Loucy (cell line): ENCODE measurements around the gene PRR5L.
A peak's percentile ranks its signal among the peaks of the same experiment; 100 is the strongest.

Experiments
- H2AFZ ChIP-seq: fragments of 200-600 bp; sonication (generic); 2 replicates; pipeline ENCODE4 v1.6.0; 2016; ENCODE audit warnings: antibody characterized with exemption, mild to moderate bottlenecking, low read length, moderate library complexity
- H3F3A ChIP-seq: fragments of 200-600 bp; 2 replicates; pipeline ENCODE4 v1.6.0; 2016; ENCODE audit warnings: antibody characterized with exemption, low read depth, mild to moderate bottlenecking
- H3K27me3 ChIP-seq: fragments of 200-600 bp; sonication (generic); 2 replicates; pipeline ENCODE4 v1.6.1; 2014; ENCODE audit warnings: low read length, mild to moderate bottlenecking; ENCODE audit not compliant: insufficient read depth, poor library complexity, severe bottlenecking
- H3K36me3 ChIP-seq: fragments of 200-600 bp; sonication (generic); 2 replicates; pipeline ENCODE4 v1.6.1; 2016; ENCODE audit warnings: low read length; ENCODE audit not compliant: insufficient read depth
- H3K4me1 ChIP-seq: fragments of 200-600 bp; sonication (generic); 2 replicates; pipeline ENCODE4 v1.5.1; 2014; ENCODE audit warnings: low read length, mild to moderate bottlenecking; ENCODE audit not compliant: insufficient read depth, poor library complexity, severe bottlenecking
- H3K4me2 ChIP-seq: fragments of 200-600 bp; sonication (generic); 2 replicates; pipeline ENCODE4 v1.6.0; 2014; ENCODE audit warnings: antibody characterized with exemption, low read length, low read depth, mild to moderate bottlenecking; ENCODE audit not compliant: poor library complexity, severe bottlenecking
- H3K4me3 ChIP-seq: fragments of 200-600 bp; sonication (generic); 2 replicates; pipeline ENCODE4 v1.5.1; 2014; ENCODE audit warnings: low read length, mild to moderate bottlenecking, mixed read lengths; ENCODE audit not compliant: poor library complexity, severe bottlenecking
- H3K79me2 ChIP-seq: fragments of 200-600 bp; sonication (generic); 2 replicates; pipeline ENCODE4 v1.6.1; 2014; ENCODE audit warnings: low read length; ENCODE audit not compliant: insufficient read depth
- H3K9ac ChIP-seq: fragments of 200-600 bp; sonication (generic); 2 replicates; pipeline ENCODE4 v1.6.0; 2014; ENCODE audit warnings: mild to moderate bottlenecking, low read depth, low read length, moderate library complexity; ENCODE audit not compliant: poor library complexity, severe bottlenecking
- H3K9me2 ChIP-seq: fragments of 200-600 bp; sonication (generic); replicated peaks from 2 replicates; pipeline ENCODE4 v1.6.1; 2016; ENCODE audit warnings: low read depth, low read length, mixed read lengths
- H3K9me3 ChIP-seq: fragments of 200-600 bp; sonication (generic); 2 replicates; pipeline ENCODE4 v1.6.1; 2014; ENCODE audit warnings: mild to moderate bottlenecking, antibody characterized with exemption, low read length, low read depth; ENCODE audit not compliant: insufficient read depth
- H4K20me1 ChIP-seq: fragments of 200-600 bp; sonication (generic); 2 replicates; pipeline ENCODE4 v1.6.0; 2014; ENCODE audit warnings: antibody characterized with exemption, low read length, mild to moderate bottlenecking; ENCODE audit not compliant: insufficient read depth, poor library complexity, severe bottlenecking
- EZH2phosphoT487 ChIP-seq: fragments of 200-600 bp; IDR thresholded peaks from 2 replicates; pipeline ENCODE4 v1.6.1; 2018; ENCODE audit warnings: antibody characterized with exemption, mild to moderate bottlenecking, moderate library complexity, borderline replicate concordance
- TF ChIP-seq, protein P1 (sequence below): fragments of 200-600 bp; sonication (generic); conservative IDR thresholded peaks from 2 replicates; pipeline ENCODE4 v1.5.1; 2014; ENCODE audit warnings: mild to moderate bottlenecking, antibody characterized with exemption, low read length

PRR5L gene

DNA sequence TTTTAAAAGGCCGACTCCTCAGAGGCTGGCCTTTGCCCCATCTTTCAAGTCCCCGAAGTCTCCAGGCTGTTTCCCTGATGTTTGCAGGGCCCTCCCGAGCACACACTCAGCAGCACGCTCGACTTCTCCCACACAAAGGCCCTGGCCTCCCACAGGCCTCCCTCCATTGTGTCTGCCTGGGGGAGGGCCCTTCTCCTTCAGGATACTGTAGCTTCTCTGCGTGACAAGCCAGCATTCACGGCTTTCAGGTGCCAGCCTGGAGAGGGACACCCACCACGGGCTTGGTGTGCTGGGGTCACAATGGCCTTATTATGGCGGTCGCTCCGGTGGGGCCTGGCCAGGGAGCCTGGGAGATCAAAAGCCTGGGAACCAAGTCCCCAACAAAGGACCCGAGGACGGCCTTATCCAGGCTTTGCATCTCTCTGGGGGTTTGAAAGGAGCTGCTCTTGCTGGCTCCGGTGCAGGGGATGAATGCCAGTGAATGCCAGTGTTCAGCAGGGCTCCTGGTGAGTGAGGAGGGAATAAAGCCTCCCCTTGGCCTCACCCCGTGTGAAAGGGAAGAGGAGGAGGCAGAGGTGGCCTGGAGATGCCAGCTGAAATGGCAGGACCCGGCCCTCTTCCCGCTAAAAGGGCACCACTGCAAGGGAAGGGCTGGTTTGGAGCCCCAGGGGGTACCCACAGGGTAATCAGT is 159.0 kb downstream of the PRR5L start:
- Histone ChIP-seq H3K36me3 (peaks cover 80% of the 10 kb centered on the region; the same call in 1 of the 2 replicates), H3F3A (peaks cover 27% of the 10 kb centered on the region), H3K4me2 (peak overlapping the region; percentile 84), H3K9me2 (no peaks in the 10 kb centered on the region), H3K9me3 (no peaks in the 10 kb centered on the region), H4K20me1 (no peaks in the 10 kb centered on the region), H3K27me3 (no peaks in the 10 kb centered on the region), H3K9ac (peak overlapping the region; percentile 79), H3K79me2 (peaks cover 38% of the 10 kb centered on the region; the same call in 1 of the 2 replicates), H3K4me1 (peaks cover 67% of the 10 kb centered on the region), H3K4me3 (no peak overlapping the region), H2AFZ (no peak overlapping the region)
- TF ChIP-seq, protein P1, sequence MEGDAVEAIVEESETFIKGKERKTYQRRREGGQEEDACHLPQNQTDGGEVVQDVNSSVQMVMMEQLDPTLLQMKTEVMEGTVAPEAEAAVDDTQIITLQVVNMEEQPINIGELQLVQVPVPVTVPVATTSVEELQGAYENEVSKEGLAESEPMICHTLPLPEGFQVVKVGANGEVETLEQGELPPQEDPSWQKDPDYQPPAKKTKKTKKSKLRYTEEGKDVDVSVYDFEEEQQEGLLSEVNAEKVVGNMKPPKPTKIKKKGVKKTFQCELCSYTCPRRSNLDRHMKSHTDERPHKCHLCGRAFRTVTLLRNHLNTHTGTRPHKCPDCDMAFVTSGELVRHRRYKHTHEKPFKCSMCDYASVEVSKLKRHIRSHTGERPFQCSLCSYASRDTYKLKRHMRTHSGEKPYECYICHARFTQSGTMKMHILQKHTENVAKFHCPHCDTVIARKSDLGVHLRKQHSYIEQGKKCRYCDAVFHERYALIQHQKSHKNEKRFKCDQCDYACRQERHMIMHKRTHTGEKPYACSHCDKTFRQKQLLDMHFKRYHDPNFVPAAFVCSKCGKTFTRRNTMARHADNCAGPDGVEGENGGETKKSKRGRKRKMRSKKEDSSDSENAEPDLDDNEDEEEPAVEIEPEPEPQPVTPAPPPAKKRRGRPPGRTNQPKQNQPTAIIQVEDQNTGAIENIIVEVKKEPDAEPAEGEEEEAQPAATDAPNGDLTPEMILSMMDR, result no peak
- no peak for TF ChIP-seq EZH2phosphoT487

DNA sequence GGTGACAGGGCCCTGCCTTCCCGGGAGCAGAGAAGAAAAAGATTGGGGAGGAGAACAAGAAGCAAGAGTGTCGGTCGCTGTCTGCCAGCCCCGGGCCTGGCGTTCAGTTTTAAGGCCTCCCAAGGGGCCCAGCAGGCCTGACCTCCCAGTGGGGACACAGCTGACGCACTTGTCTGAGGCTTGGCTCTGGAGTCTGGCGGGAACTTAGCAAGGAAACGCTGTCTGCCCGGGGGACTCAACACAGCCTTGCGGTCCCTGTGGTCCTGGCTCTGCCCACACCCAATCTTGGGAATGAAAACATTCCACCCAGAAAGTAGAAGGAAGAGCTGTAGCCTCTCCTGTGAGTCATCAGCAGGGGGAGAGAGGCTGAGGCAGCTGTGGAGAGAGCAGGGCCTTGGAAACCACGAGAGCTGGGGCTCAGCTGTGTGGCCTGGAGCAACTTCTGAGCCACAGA is 159.6 kb downstream of the PRR5L start:
- H3K9ac ChIP-seq, result peak overlapping the region; percentile 79
- H3K4me2 ChIP-seq, result peak overlapping the region; percentile 29
- H3F3A ChIP-seq, result peaks cover 27% of the 10 kb centered on the region
- peaks cover 33% of the 10 kb centered on the region; the same call in 1 of the 2 replicates for H3K79me2 ChIP-seq
- no peaks in the 10 kb centered on the region for H4K20me1 ChIP-seq
- H3K9me3 ChIP-seq, result no peaks in the 10 kb centered on the region
- no peak overlapping the region for H2AFZ ChIP-seq
- TF ChIP-seq, protein P1, result no peak
- no peak for TF ChIP-seq EZH2phosphoT487
- H3K4me1 ChIP-seq, result peaks cover 61% of the 10 kb centered on the region
- H3K9me2 ChIP-seq, result no peaks in the 10 kb centered on the region
- peaks cover 80% of the 10 kb centered on the region for H3K36me3 ChIP-seq
- H3K27me3 ChIP-seq, result no peaks in the 10 kb centered on the region
- no peak overlapping the region for H3K4me3 ChIP-seq

DNA sequence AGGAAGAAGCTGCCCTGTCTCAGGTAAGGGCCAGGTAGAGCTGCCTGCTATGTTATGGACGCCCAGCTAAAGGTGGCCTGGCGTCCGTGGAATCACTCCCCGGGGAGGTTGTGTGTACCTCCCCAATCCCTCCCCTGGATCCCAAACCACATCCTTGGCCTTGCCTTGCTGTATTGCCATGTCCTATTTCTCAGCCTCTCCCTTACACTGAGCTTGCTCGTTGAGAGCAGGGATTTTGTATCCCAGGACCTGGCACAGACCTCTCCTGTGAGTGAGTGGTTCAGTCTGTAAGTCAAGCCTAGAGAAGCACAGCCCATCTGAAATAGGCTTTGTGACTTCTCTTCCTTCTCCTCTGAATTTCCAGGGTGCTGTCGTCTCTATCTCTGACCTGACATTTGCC is 160.1 kb downstream of the PRR5L start:
- Histone ChIP-seq H4K20me1 (no peaks in the 10 kb centered on the region), H3K9ac (peak overlapping the region; percentile 79), H3K4me2 (peak overlapping the region; percentile 29)

More for the DNA sequence above, 160.1 kb downstream of the PRR5L start:
- Histone ChIP-seq H3K9me2 (no peaks in the 10 kb centered on the region), H2AFZ (no peak overlapping the region), H3K9me3 (no peaks in the 10 kb centered on the region), H3K27me3 (no peaks in the 10 kb centered on the region), H3F3A (peaks cover 26% of the 10 kb centered on the region), H3K4me1 (peaks cover 56% of the 10 kb centered on the region), H3K79me2 (peaks cover 33% of the 10 kb centered on the region; the same call in 1 of the 2 replicates), H3K36me3 (peaks cover 80% of the 10 kb centered on the region), H3K4me3 (no peak overlapping the region)
- TF ChIP-seq, protein P1, result no peak
- no peak for TF ChIP-seq EZH2phosphoT487
